ENCODE results near the gene CCDC122. TPM values are rescaled to one million over a fixed set of nuclear protein-coding genes. Genes with fewer than 3 reads are reported as not detected.
A peak's percentile ranks its signal among the peaks of the same experiment; 100 is the strongest.

CCDC122 gene
- not detected in 2 replicates for total RNA-seq (2011; cell fraction: chromatin; rRNA removed; ENCODE audit: low replicate concordance)
- total RNA-seq (2011; cell fraction: nucleolus; rRNA removed): not detected in 2 replicates
- not detected in 2 replicates for total RNA-seq (2011; cell fraction: nucleoplasm; rRNA removed)
- not detected in 2 replicates for total RNA-seq (2014; rRNA removed)
- total RNA-seq (2014; rRNA removed; fragmentation: Illumina TruSeq; extraction: Trizol): not detected in 2 replicates
- total RNA-seq (2015; rRNA removed; fragmentation: Illumina TruSeq; extraction: Trizol): not detected in 2 replicates
- not detected in 2 replicates for total RNA-seq (2021)
- not detected in 2 replicates for polyA plus RNA-seq (2011; rRNA removed)
- not detected in 2 replicates for polyA plus RNA-seq (2011; cell fraction: cytosol; rRNA removed)
- polyA plus RNA-seq (2011; cell fraction: nucleus; rRNA removed): 0.06 TPM in 1 of 2 replicates, not detected in the other
- 0.04 TPM in 1 of 2 replicates, not detected in the other for polyA plus RNA-seq (2012)
- polyA plus RNA-seq (2014; fragmentation: Illumina TruSeq; extraction: Trizol): not detected in 2 replicates
- polyA plus RNA-seq (2014; fragmentation: Nextera tagmentation; extraction: Ambion mirVana): not detected
- polyA plus RNA-seq (2014; rRNA removed): not detected in 2 replicates
- polyA minus RNA-seq (2011; rRNA and poly(A)+ RNA removed): not detected in 2 replicates
- polyA minus RNA-seq (2011; cell fraction: cytosol; rRNA and poly(A)+ RNA removed): not detected in 2 replicates
- not detected in 2 replicates for polyA minus RNA-seq (2011; cell fraction: nucleus; rRNA and poly(A)+ RNA removed)
- percentile 3 among the genes with signal in this experiment for Bru-seq, nascent RNA
- BruChase-seq, experiment 1, labeled RNA remaining after a 2-hour chase: percentile 11 among the genes with signal in this experiment
- BruChase-seq, experiment 2, labeled RNA remaining after a 6-hour chase: percentile 8 among the genes with signal in this experiment
- long read RNA-seq, experiment 1: 0 reads
- long read RNA-seq, experiment 2: 0 reads
- long read RNA-seq, experiment 3: 0 reads

- no peaks in the 10 kb centered on the region for H3K36me3 ChIP-seq (ENCODE audit: control insufficient read depth, insufficient read depth, low read length)
- no peak within 1 kb of the TSS for H3K4me2 ChIP-seq (ENCODE audit: insufficient read depth, low read length)
- ATAC-seq: no peak
- intact Hi-C loops (cut with micrococcal nuclease) (no loop called here), in situ Hi-C loops (cut with MboI) (no loop called here)
- DNase-seq (ENCODE audit: extremely low read depth in 1 of 4, low spot score in 3 of 4): no peak
- H4K20me1 ChIP-seq (replicated peaks; ENCODE audit: control insufficient read depth, insufficient read depth, low read length): no peaks in the 10 kb centered on the region
- H3K4me3 ChIP-seq: no peak within 1 kb of the TSS
- CTCF ChIA-PET (ENCODE audit: low intra/inter-chr PET ratio): no interaction called here
- H3K27ac ChIP-seq (ENCODE audit: extremely low read depth, low read depth, low read length): no peak within 1 kb of the TSS
- TF ChIP-seq E2F6 (IDR thresholded peaks at IDR 0.05; ENCODE audit: borderline replicate concordance in 1 of 2, extremely low read depth in 1 of 2, insufficient read depth in 1 of 2, insufficient read length in 1 of 2, low read depth in 1 of 2, low read length in 1 of 2, poor library complexity in 1 of 2, severe bottlenecking in 1 of 2) (peak in 1 of 2 experiments; percentile 55), PCBP2 (IDR thresholded peaks at IDR 0.05; ENCODE audit: low read depth, low read length, poor library complexity, severe bottlenecking) (no peak), MAFG (tag; conservative IDR thresholded peaks at IDR 0.05) (no peak)
- no peaks in the 10 kb centered on the region; a peak in 1 of 5 replicates for H3K4me1 ChIP-seq (replicated peaks in 1 of 2; ENCODE audit: control insufficient read depth in 2 of 2, insufficient read depth in 2 of 2, low read length in 2 of 2)
- FAIRE-seq: no peak
- BruUV-seq (replicated peaks): no TSS peak
- H3K9ac ChIP-seq (ENCODE audit: insufficient read depth in 1 of 2, low read depth in 2 of 2, low read length in 2 of 2): no peak within 1 kb of the TSS
- H2AFZ ChIP-seq (ENCODE audit: low read depth, low read length): no peak within 1 kb of the TSS
- H3K79me2 ChIP-seq (ENCODE audit: control insufficient read depth, insufficient read depth, low read length): no peaks in the 10 kb centered on the region
- WGBS (ENCODE audit: insufficient coverage, low coverage, missing lambda C conversion rate): 29% methylated on average over 29 of the region's 78 CpGs
- H3K27me3 ChIP-seq (ENCODE audit: control insufficient read depth in 2 of 2, insufficient read depth in 2 of 2, low read length in 2 of 2): no peaks in the 10 kb centered on the region
- no peaks in the 10 kb centered on the region for H3K9me3 ChIP-seq (replicated peaks; ENCODE audit: control insufficient read depth, insufficient read depth, low read depth, low read length)
- H3K9me1 ChIP-seq (ENCODE audit: control insufficient read depth, insufficient read depth, low read length): no peaks in the 10 kb centered on the region
- POLR2A ChIA-PET: no interaction called here
These were observed at the start of gene CCDC122 for GRCh38 chr13:43878892-43879754. Gene CCDC122, minus strand, starts transcription at chr13:43879740. Its CDS starts 10,364 bp downstream, at chr13:43869376.

All from K562 (cell line).